H9 (cell line): ENCODE measurements around the gene ZNF672. TPM values are rescaled to one million over a fixed set of nuclear protein-coding genes. Genes with fewer than 3 reads are reported as not detected.

Experiments used
- DNase-seq: peaks from one replicate; pipeline ENCODE4 v3.0.0-alpha.2; 2017
- H2AFZ ChIP-seq: one replicate; pipeline ENCODE4 v1.6.1; 2013; ENCODE audit warnings: mild to moderate bottlenecking, low read length, control low read depth, moderate library complexity
- H2AK5ac ChIP-seq: 2 replicates; pipeline ENCODE4 v1.6.1; 2013; ENCODE audit warnings: low read length, control low read depth, mixed read lengths; ENCODE audit not compliant: insufficient read length
- H2BK120ac ChIP-seq: one replicate; pipeline ENCODE4 v1.6.1; 2013; ENCODE audit warnings: low read depth, mild to moderate bottlenecking, low read length, control low read depth, inconsistent platforms; ENCODE audit not compliant: poor library complexity, severe bottlenecking
- H2BK12ac ChIP-seq: 2 replicates; pipeline ENCODE4 v1.6.1; 2013; ENCODE audit warnings: low read length, control low read depth, mixed read lengths, low read depth; ENCODE audit not compliant: insufficient read length
- H2BK15ac ChIP-seq: 2 replicates; pipeline ENCODE4 v1.6.1; 2013; ENCODE audit warnings: low read depth, low read length, control low read depth
- H2BK20ac ChIP-seq: one replicate; pipeline ENCODE4 v1.6.1; 2013; ENCODE audit warnings: low read depth, mild to moderate bottlenecking, low read length, control low read depth, inconsistent platforms; ENCODE audit not compliant: poor library complexity, severe bottlenecking
- H2BK5ac ChIP-seq: 2 replicates; pipeline ENCODE4 v1.6.1; 2013; ENCODE audit warnings: low read length, control low read depth, mixed read lengths; ENCODE audit not compliant: insufficient read length
- H3K14ac ChIP-seq: 2 replicates; pipeline ENCODE4 v1.6.1; 2013; ENCODE audit warnings: low read length, control low read depth; ENCODE audit not compliant: insufficient read depth
- H3K18ac ChIP-seq: 2 replicates; pipeline ENCODE4 v1.6.1; 2013; ENCODE audit warnings: low read depth, mild to moderate bottlenecking, mixed read lengths, low read length, control low read depth; ENCODE audit not compliant: insufficient read length
- H3K23ac ChIP-seq: 2 replicates; pipeline ENCODE4 v1.6.1; 2013; ENCODE audit warnings: low read length, control low read depth, mixed read lengths, low read depth; ENCODE audit not compliant: insufficient read length
- H3K23me2 ChIP-seq: 2 replicates; pipeline ENCODE4 v1.6.1; 2013; ENCODE audit warnings: low read depth, mild to moderate bottlenecking, mixed read lengths, low read length, control low read depth; ENCODE audit not compliant: insufficient read length, poor library complexity, severe bottlenecking
- H3K27ac ChIP-seq: 2 replicates; pipeline ENCODE4 v1.5.1; 2013; ENCODE audit warnings: low read length, control low read depth, mixed read lengths, low read depth; ENCODE audit not compliant: insufficient read length
- H3K27me3 ChIP-seq: 2 replicates; pipeline ENCODE4 v1.6.1; 2013; ENCODE audit warnings: low read length, control low read depth, inconsistent platforms; ENCODE audit not compliant: insufficient read depth
- H3K4ac ChIP-seq: 2 replicates; pipeline ENCODE4 v1.6.1; 2013; ENCODE audit warnings: low read depth, mild to moderate bottlenecking, control low read depth, inconsistent platforms, low read length, moderate library complexity
- H3K4me1 ChIP-seq: 2 replicates; pipeline ENCODE4 v1.6.1; 2013; ENCODE audit warnings: low read length, control low read depth, inconsistent platforms; ENCODE audit not compliant: insufficient read depth
- H3K4me2 ChIP-seq: 2 replicates; pipeline ENCODE4 v1.6.1; 2013; ENCODE audit warnings: low read length, control low read depth, mixed read lengths; ENCODE audit not compliant: insufficient read length, insufficient read depth
- H3K56ac ChIP-seq: 2 replicates; pipeline ENCODE4 v1.6.1; 2013; ENCODE audit warnings: low read depth, mild to moderate bottlenecking, mixed read lengths, low read length, control low read depth; ENCODE audit not compliant: insufficient read length
- H3K79me1 ChIP-seq: 2 replicates; pipeline ENCODE4 v1.6.1; 2013; ENCODE audit warnings: low read depth, mild to moderate bottlenecking, moderate library complexity, low read length, control low read depth, inconsistent platforms; ENCODE audit not compliant: insufficient read depth, poor library complexity, severe bottlenecking
- H3K79me2 ChIP-seq: 2 replicates; pipeline ENCODE4 v1.6.1; 2013; ENCODE audit warnings: low read length, control low read depth, inconsistent platforms; ENCODE audit not compliant: insufficient read depth
- H3K9ac ChIP-seq: 2 replicates; pipeline ENCODE4 v1.6.1; 2013; ENCODE audit warnings: low read length, control low read depth, mixed read lengths; ENCODE audit not compliant: insufficient read length; ENCODE audit errors: extremely low read depth
- H3K9me3 ChIP-seq: one replicate; pipeline ENCODE4 v1.6.1; 2013; ENCODE audit warnings: low read depth, low read length, inconsistent platforms; ENCODE audit not compliant: control insufficient read depth
- H3T11ph ChIP-seq: one replicate; pipeline ENCODE4 v1.6.1; 2013; ENCODE audit warnings: mild to moderate bottlenecking, low read length, control low read depth, inconsistent platforms
- H4K20me1 ChIP-seq: one replicate; pipeline ENCODE4 v1.6.1; 2013; ENCODE audit not compliant: control insufficient read depth, insufficient read length, insufficient read depth
- H4K5ac ChIP-seq: 2 replicates; pipeline ENCODE4 v1.6.1; 2013; ENCODE audit warnings: low read depth, mild to moderate bottlenecking, mixed read lengths, low read length, control low read depth; ENCODE audit not compliant: insufficient read length
- H4K8ac ChIP-seq: replicated peaks from 2 replicates; pipeline ENCODE4 v1.6.1; 2013; ENCODE audit warnings: low read length, control low read depth, mixed read lengths, low read depth; ENCODE audit not compliant: insufficient read length
- H4K91ac ChIP-seq: 2 replicates; pipeline ENCODE4 v1.6.1; 2013; ENCODE audit warnings: low read depth, mild to moderate bottlenecking, moderate library complexity, mixed read lengths, low read length, control low read depth; ENCODE audit not compliant: insufficient read length
- H3K27ac Mint-ChIP-seq, 3 experiments: 2 replicates in 2 of 3; 3 replicates in 1 of 3; pipeline ENCODE4 v1.8.0; 2020 to 2021; ENCODE audit warnings: mixed read lengths in 3 of 3, mild to moderate bottlenecking in 1 of 3, moderate library complexity in 1 of 3
- H3K27me3 Mint-ChIP-seq: 2 replicates; pipeline ENCODE4 v1.8.0; 2021; ENCODE audit warnings: low read depth, mild to moderate bottlenecking, moderate library complexity, mixed read lengths
- H3K36me3 Mint-ChIP-seq, 3 experiments: 2 replicates in 2 of 3; 3 replicates in 1 of 3; pipeline ENCODE4 v1.8.0; 2020 to 2021; ENCODE audit warnings: low read depth in 3 of 3, mixed read lengths in 3 of 3; ENCODE audit not compliant: insufficient read depth in 1 of 3
- H3K4me1 Mint-ChIP-seq, 2 experiments: 2 replicates each; pipeline ENCODE4 v1.8.0; 2020; ENCODE audit warnings: mixed read lengths in 2 of 2
- H3K4me3 Mint-ChIP-seq, 2 experiments: 2 replicates in 1 of 2; 3 replicates in 1 of 2; pipeline ENCODE4 v1.8.0; 2020 to 2021; ENCODE audit warnings: mild to moderate bottlenecking in 2 of 2, mixed read lengths in 2 of 2, moderate library complexity in 1 of 2
- H3K9me3 Mint-ChIP-seq, 2 experiments: 2 replicates in 1 of 2; 3 replicates in 1 of 2; pipeline ENCODE4 v1.8.0; 2020; ENCODE audit warnings: mild to moderate bottlenecking in 2 of 2, mixed read lengths in 2 of 2, moderate library complexity in 1 of 2
- WGBS: extraction: QIAGEN DNeasy Blood & Tissue Kit; methylation state at CpG from one replicate; pipeline ENCODE4 v1.1.7; 2013; ENCODE audit warnings: missing lambda C conversion rate, low lambda C conversion rate, mixed read lengths; ENCODE audit not compliant: insufficient read length; ENCODE audit errors: extremely low coverage; 5-methylcytosine and 5-hydroxymethylcytosine counted together
- total RNA-seq: library from RNA; stranded (reverse); gene quantifications from 2 replicates; pipeline ENCODE4 v1.2.1, GENCODE V29; 2021
- TF ChIP-seq, protein P1 (sequence below): fragments of 200-600 bp; sonication (generic); conservative IDR thresholded peaks from 3 replicates; pipeline ENCODE4 v1.8.0; 2021; ENCODE audit warnings: antibody characterized with exemption, mild to moderate bottlenecking

ZNF672 gene
- total RNA-seq, 1 experiment from 2014 or later = 29.4 TPM

DNA sequence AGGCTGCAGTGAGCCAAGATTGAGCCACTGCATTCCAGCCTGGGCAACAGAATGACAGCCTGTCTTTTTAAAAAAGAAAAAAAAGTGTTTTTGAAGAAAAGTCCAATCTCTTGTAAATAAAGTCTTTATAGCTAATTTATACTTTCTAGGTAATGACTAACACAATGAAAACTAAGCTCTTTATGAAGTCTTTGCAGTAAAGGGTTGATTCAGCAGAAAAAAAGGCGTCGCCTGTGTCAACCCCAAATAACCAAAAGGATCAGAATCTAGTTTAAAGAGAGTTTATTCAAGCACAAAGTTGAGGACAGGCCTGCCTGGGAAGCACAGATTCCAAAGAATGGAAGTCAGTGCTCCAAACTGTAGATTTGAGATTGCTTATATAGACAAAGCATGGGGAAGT lies 53.7 kb downstream of the ZNF672 start:
- Histone ChIP-seq H4K5ac (no peak overlapping the region), H2AK5ac (no peak overlapping the region), H2BK20ac (no peak overlapping the region), H2AFZ (no peak overlapping the region), H3K79me1 (no peaks in the 10 kb centered on the region), H3K23ac (no peak overlapping the region), H4K8ac (no peak overlapping the region), H2BK5ac (no peak overlapping the region), H3K9me3 (no peaks in the 10 kb centered on the region), H2BK120ac (no peak overlapping the region), H4K91ac (no peak overlapping the region), H3T11ph (no peak overlapping the region), H3K4me2 (no peak overlapping the region), H3K4ac (no peak overlapping the region), H2BK12ac (no peak overlapping the region), H2BK15ac (no peak overlapping the region), H3K18ac (no peak overlapping the region), H3K27ac (no peak overlapping the region), H4K20me1 (no peaks in the 10 kb centered on the region), H3K79me2 (no peaks in the 10 kb centered on the region), H3K4me1 (no peaks in the 10 kb centered on the region), H3K14ac (no peak overlapping the region), H3K9ac (no peak overlapping the region), H3K56ac (no peak overlapping the region), H3K27me3 (no peaks in the 10 kb centered on the region), H3K23me2 (no peaks in the 10 kb centered on the region)
- H3K36me3 Mint-ChIP-seq = no peaks in the 10 kb centered on the region
- H3K4me1 Mint-ChIP-seq = peaks cover 2 to 11% of the 10 kb centered on the region in 2 experiments
- TF ChIP-seq, protein P1, sequence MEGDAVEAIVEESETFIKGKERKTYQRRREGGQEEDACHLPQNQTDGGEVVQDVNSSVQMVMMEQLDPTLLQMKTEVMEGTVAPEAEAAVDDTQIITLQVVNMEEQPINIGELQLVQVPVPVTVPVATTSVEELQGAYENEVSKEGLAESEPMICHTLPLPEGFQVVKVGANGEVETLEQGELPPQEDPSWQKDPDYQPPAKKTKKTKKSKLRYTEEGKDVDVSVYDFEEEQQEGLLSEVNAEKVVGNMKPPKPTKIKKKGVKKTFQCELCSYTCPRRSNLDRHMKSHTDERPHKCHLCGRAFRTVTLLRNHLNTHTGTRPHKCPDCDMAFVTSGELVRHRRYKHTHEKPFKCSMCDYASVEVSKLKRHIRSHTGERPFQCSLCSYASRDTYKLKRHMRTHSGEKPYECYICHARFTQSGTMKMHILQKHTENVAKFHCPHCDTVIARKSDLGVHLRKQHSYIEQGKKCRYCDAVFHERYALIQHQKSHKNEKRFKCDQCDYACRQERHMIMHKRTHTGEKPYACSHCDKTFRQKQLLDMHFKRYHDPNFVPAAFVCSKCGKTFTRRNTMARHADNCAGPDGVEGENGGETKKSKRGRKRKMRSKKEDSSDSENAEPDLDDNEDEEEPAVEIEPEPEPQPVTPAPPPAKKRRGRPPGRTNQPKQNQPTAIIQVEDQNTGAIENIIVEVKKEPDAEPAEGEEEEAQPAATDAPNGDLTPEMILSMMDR = no peak
- no peak overlapping the region for H3K27ac Mint-ChIP-seq
- no peak for DNase-seq
- no peaks in the 10 kb centered on the region for H3K9me3 Mint-ChIP-seq
- H3K27me3 Mint-ChIP-seq = peaks cover 6% of the 10 kb centered on the region; the same call in 1 of the 2 replicates
- H3K4me3 Mint-ChIP-seq = no peak overlapping the region
- WGBS = no CpG with 5 or more reads among the region's 2 CpGs
